Body of pancreas (tissue), 4 donors: ENCODE data around the gene MEGF10.

Experiments used
- CTCF ChIP-seq, 7 experiments: fragments of 450-650 bp in 4 of 7; fragments of 200-600 bp in 3 of 7; sonication (generic) in 3 of 7; IDR thresholded peaks; one replicate each; pipeline ENCODE4 v1.5.1; 2016 to 2019; ENCODE audit warnings: antibody characterized with exemption in 7 of 7
- POLR2A ChIP-seq, 3 donors: fragments of 450-650 bp; IDR thresholded peaks; one replicate each; pipeline ENCODE4 v1.6.1; 2016; ENCODE audit warnings: antibody characterized with exemption in 3 of 3, mild to moderate bottlenecking in 2 of 3

GRCh38 chr5:127343313-127343712 lies 52.7 kb downstream of the MEGF10 start:
- TF ChIP-seq CTCF (IDR thresholded peaks at IDR 0.05) (no peak), POLR2A (IDR thresholded peaks at IDR 0.05) (no peak)
